Endothelial cell of umbilical vein (primary cell): ENCODE data around the gene RNF25. TPM values are rescaled to one million over a fixed set of nuclear protein-coding genes. Genes with fewer than 3 reads are reported as not detected.

Experiments
- BruUV-seq: library from RNA; stranded (reverse); fragments of 400-500 nt; replicated peaks from 2 replicates; lab custom pipeline; 2021; lab: Mats Ljungman, UMichigan
- CTCF ChIA-PET: fragments of 300-600, 350-600 bp; sonication (Branson Sonifier 250); formaldehyde crosslinking; loops from one replicate; lab custom pipeline; 2021; ENCODE audit warnings: antibody characterized with exemption, inconsistent platforms; lab: Charles Lee
- POLR2A ChIA-PET: fragments of 300-600, 350-600 bp; sonication (Branson Sonifier 250); formaldehyde crosslinking; loops from one replicate; lab custom pipeline; 2021; ENCODE audit warnings: antibody characterized with exemption, inconsistent platforms; lab: Charles Lee
- DNase-seq: peaks from one replicate; pipeline ENCODE4 v3.0.0-alpha.2; 2011; ENCODE audit warnings: low read depth, low spot score
- FAIRE-seq: peaks from 2 replicates; lab custom pipeline; 2011; peaks lifted over from hg19 to GRCh38; lab: Jason Lieb, UNC
- H2AFZ ChIP-seq: 2 replicates; pipeline ENCODE4 v1.6.0; 2012; ENCODE audit warnings: low read depth, low read length, control low read depth, inconsistent platforms
- H3K27ac ChIP-seq: 2 replicates; pipeline ENCODE4 v1.5.1; 2011; ENCODE audit warnings: low read depth, mild to moderate bottlenecking, control low read depth, low read length, moderate library complexity; ENCODE audit not compliant: insufficient read depth
- H3K27me3 ChIP-seq, 2 experiments: 2 replicates each; pipeline versions ENCODE4 v1.6.0 to v1.6.1; 2011; ENCODE audit warnings: low read length in 2 of 2, mixed read lengths in 1 of 2; ENCODE audit not compliant: control insufficient read depth in 2 of 2, insufficient read depth in 2 of 2
- H3K36me3 ChIP-seq, 2 experiments: 2 replicates in 1 of 2; 3 replicates in 1 of 2; pipeline ENCODE4 v1.5.1; 2011; ENCODE audit warnings: low read length in 2 of 2, mild to moderate bottlenecking in 1 of 2, moderate library complexity in 1 of 2; ENCODE audit not compliant: control insufficient read depth in 2 of 2, insufficient read depth in 2 of 2; ENCODE audit errors: extremely low read depth in 1 of 2
- H3K4me1 ChIP-seq: 3 replicates; pipeline ENCODE4 v1.5.1; 2011; ENCODE audit warnings: mild to moderate bottlenecking, low read length; ENCODE audit not compliant: control insufficient read depth, insufficient read depth; ENCODE audit errors: extremely low read depth
- H3K4me2 ChIP-seq: 2 replicates; pipeline ENCODE4 v1.6.1; 2011; ENCODE audit warnings: low read length, control low read depth, mixed read lengths; ENCODE audit not compliant: insufficient read depth
- H3K4me3 ChIP-seq, 3 experiments: fragments of 200-600 bp in 1 of 3; sonication (generic), shearing (Covaris generic) in 1 of 3; replicated peaks in 1 of 3; 2 replicates each; pipeline ENCODE4 v1.5.1; 2011 to 2016; ENCODE audit warnings: control low read depth in 3 of 3, low read length in 3 of 3, mild to moderate bottlenecking in 2 of 3, inconsistent platforms in 1 of 3, low read depth in 1 of 3, moderate library complexity in 1 of 3; ENCODE audit not compliant: insufficient read depth in 1 of 3
- H3K79me2 ChIP-seq: 2 replicates; pipeline ENCODE4 v1.6.0; 2012; ENCODE audit warnings: low read length, inconsistent platforms; ENCODE audit not compliant: control insufficient read depth, insufficient read depth
- H3K9ac ChIP-seq: replicated peaks from 2 replicates; pipeline ENCODE3; 2011; ENCODE audit warnings: low read length, control low read depth; ENCODE audit not compliant: insufficient read depth; ENCODE audit errors: extremely low read depth
- H3K9me1 ChIP-seq: replicated peaks from 3 replicates; pipeline ENCODE4 v1.6.0; 2011; ENCODE audit warnings: mild to moderate bottlenecking, low read length; ENCODE audit not compliant: control insufficient read depth, insufficient read depth; ENCODE audit errors: extremely low read depth
- H3K9me3 ChIP-seq: replicated peaks from 2 replicates; pipeline ENCODE4 v1.5.1; 2012; ENCODE audit warnings: low read length, inconsistent platforms; ENCODE audit not compliant: control insufficient read depth, insufficient read depth
- H4K20me1 ChIP-seq: replicated peaks from 2 replicates; pipeline ENCODE3; 2011; ENCODE audit warnings: mild to moderate bottlenecking, low read length; ENCODE audit not compliant: control insufficient read depth, insufficient read depth; ENCODE audit errors: extremely low read depth
- CTCF ChIP-seq, 2 donors: IDR thresholded peaks; 1 replicate in 1 of 2; 2 replicates in 1 of 2; pipeline ENCODE4 v1.5.1; 2011; ENCODE audit warnings: low read length in 2 of 2, mild to moderate bottlenecking in 2 of 2, moderate library complexity in 2 of 2, control low read depth in 1 of 2, inconsistent platforms in 1 of 2, low read depth in 1 of 2; ENCODE audit not compliant: insufficient read depth in 1 of 2; ENCODE audit errors: extremely low read depth in 1 of 2
- EZH2 ChIP-seq: IDR thresholded peaks from 2 replicates; pipeline ENCODE4 v1.6.1; 2012; ENCODE audit warnings: borderline replicate concordance, low read depth, mild to moderate bottlenecking, moderate library complexity, low read length, inconsistent platforms; ENCODE audit not compliant: severe bottlenecking
- GATA2 ChIP-seq: IDR thresholded peaks from 2 replicates; pipeline ENCODE4 v1.7.0; 2011; ENCODE audit warnings: low read depth, mild to moderate bottlenecking, moderate library complexity, mixed read lengths, low read length; ENCODE audit not compliant: insufficient read length, insufficient read depth
- JUN ChIP-seq: IDR thresholded peaks from 2 replicates; pipeline ENCODE4 v1.6.1; 2011; ENCODE audit warnings: borderline replicate concordance, low read depth; ENCODE audit not compliant: insufficient read length, insufficient read depth
- POLR2AphosphoS5 ChIP-seq: IDR thresholded peaks from 2 replicates; pipeline ENCODE4 v1.6.1; 2012; ENCODE audit warnings: low read depth, mild to moderate bottlenecking, control low read depth, low read length, moderate library complexity; ENCODE audit not compliant: insufficient read depth
- dilution Hi-C: fragments of 300-500 bp; cut with MboI; formaldehyde crosslinking; loops from one replicate; pipeline ENCODE4 v1.15.0; 2019; ENCODE audit warnings: low sequenced_read_pairs; ENCODE audit not compliant: extremely low pct_ligation_motif_present
- intact Hi-C: fragments of 100-400 bp; cut with micrococcal nuclease; formaldehyde crosslinking; loops from one replicate; pipeline ENCODE4 v1.10.0; 2022
- polyA plus RNA-seq, 4 experiments: library from polyadenylated mRNA; depleted of rRNA in 3 of 4; stranded (reverse) in 3 of 4; unstranded in 1 of 4; fragments of >200 nt; gene quantifications; 2 replicates each; pipeline versions ENCODE4 v1.2.1 to v1.2.3, GENCODE V29; 2011 to 2012; ENCODE audit warnings: missing spikeins in 1 of 4
- total RNA-seq: library from RNA; stranded (reverse); gene quantifications from 2 replicates; pipeline ENCODE4 v1.2.3, GENCODE V29; 2021

Gene RNF25
- total and polyA plus RNA-seq, 2 donors (not counting 3 experiments of a cell fraction or from before 2014, with no cell fraction given) = 38.2 to 61.1 TPM

- Histone ChIP-seq H3K79me2 (no peaks in the 10 kb centered on the region), H3K36me3 (peaks cover 7 to 10% of the 10 kb centered on the region in 2 experiments), H3K4me1 (no peaks in the 10 kb centered on the region), H4K20me1 (no peaks in the 10 kb centered on the region), H3K27me3 (no peaks in the 10 kb centered on the region), H2AFZ (no peak overlapping the region), H3K27ac (no peak overlapping the region), H3K9me3 (no peaks in the 10 kb centered on the region), H3K9me1 (no peaks in the 10 kb centered on the region), H3K9ac (no peak overlapping the region), H3K4me3 (no peak overlapping the region), H3K4me2 (no peak overlapping the region)
- ChIA-PET POLR2A (no interaction called here), CTCF (interaction anchor here (1.5 kb wide), 1 partner anchor 156 kb away, joined by 4 read pairs; no protein-coding TSS in a partner anchor)
- intact Hi-C loops (no loop called here), dilution Hi-C loops (no loop called here)
- BruUV-seq = no TSS peak
- TF ChIP-seq JUN (no peak), POLR2AphosphoS5 (no peak), CTCF (IDR thresholded peaks at IDR 0.05; ENCODE audit: extremely low read depth in 1 of 2, insufficient read depth in 1 of 2, low read depth in 1 of 2, low read length in 2 of 2) (no peak), EZH2 (no peak), GATA2 (no peak)
- no peak for DNase-seq
- FAIRE-seq = no peak
Measured at GRCh38 chr2:218691234-218691633, 19.4 kb upstream of the RNF25 start.
